Tibial artery (tissue), 4 donors: Measurements from ENCODE around the gene SLC22A16.

Experiments
- DNase-seq, 2 donors: peaks; one replicate each; pipeline ENCODE4 v3.0.0-alpha.2; 2019
- H3K27ac ChIP-seq, 2 donors: fragments of 200-600 bp; sonication (generic) in 1 of 2; 1 replicate in 1 of 2; 2 replicates in 1 of 2; pipeline ENCODE4 v1.5.1; 2018 to 2019; ENCODE audit warnings: mild to moderate bottlenecking in 1 of 2
- H3K27me3 ChIP-seq, 2 donors: fragments of 200-600 bp; sonication (generic) in 1 of 2; one replicate each; pipeline versions ENCODE4 v1.5.1 to v1.6.0; 2016 to 2019
- H3K36me3 ChIP-seq, 3 donors: fragments of 200-600 bp; sonication (generic) in 2 of 3; one replicate each; pipeline ENCODE4 v1.5.1; 2016 to 2019; ENCODE audit warnings: mild to moderate bottlenecking in 2 of 3
- H3K4me1 ChIP-seq, 4 donors: fragments of 200-600 bp; sonication (generic) in 2 of 4; 1 replicate in 3 of 4; 2 replicates in 1 of 4; pipeline ENCODE4 v1.5.1; 2016 to 2019
- H3K4me3 ChIP-seq, 2 donors: fragments of 200-600 bp; sonication (generic) in 1 of 2; 1 replicate in 1 of 2; 2 replicates in 1 of 2; pipeline ENCODE4 v1.5.1; 2018 to 2019; ENCODE audit warnings: mild to moderate bottlenecking in 2 of 2
- H3K9me3 ChIP-seq, 3 donors: fragments of 200-600 bp; sonication (generic) in 1 of 3; one replicate each; pipeline ENCODE4 v1.5.1; 2016 to 2019
- CTCF ChIP-seq, 2 experiments: fragments of 200-600 bp in 1 of 2; fragments of 450-650 bp in 1 of 2; IDR thresholded peaks; one replicate each; pipeline ENCODE4 v1.5.1; 2017 to 2019; ENCODE audit warnings: antibody characterized with exemption in 2 of 2, mild to moderate bottlenecking in 1 of 2, moderate library complexity in 1 of 2
- intact Hi-C: fragments of 100-400 bp; cut with DNase I; formaldehyde crosslinking; loops from one replicate; pipeline ENCODE4 v1.15.0; 2023; ENCODE audit warnings: low total_unique reads

Gene SLC22A16

GRCh38 chr6:110394409-110394808 is 82.0 kb downstream of the SLC22A16 start:
- H3K4me1 ChIP-seq: peaks cover 0 to 10% (median 1%) of the 10 kb centered on the region in 4 donors
- no peak for DNase-seq
- intact Hi-C loops: loop anchor here (10.0 kb wide), 1 partner anchor 690 kb away; no protein-coding TSS in a partner anchor
- no peaks in the 10 kb centered on the region for H3K27me3 ChIP-seq
- no peak overlapping the region for H3K27ac ChIP-seq
- H3K9me3 ChIP-seq: no peaks in the 10 kb centered on the region
- TF ChIP-seq CTCF (IDR thresholded peaks at IDR 0.05): no peak
- peaks cover 0 to 6% (median 0%) of the 10 kb centered on the region in 3 donors for H3K36me3 ChIP-seq
- H3K4me3 ChIP-seq: no peak overlapping the region

GRCh38 chr6:110392727-110393126 is 83.7 kb downstream of the SLC22A16 start:
- Histone ChIP-seq H3K4me1 (peaks cover 0 to 7% (median 0%) of the 10 kb centered on the region in 4 donors), H3K27ac (no peak overlapping the region), H3K27me3 (no peaks in the 10 kb centered on the region), H3K36me3 (peaks cover 0 to 6% (median 0%) of the 10 kb centered on the region in 3 donors), H3K4me3 (no peak overlapping the region), H3K9me3 (no peaks in the 10 kb centered on the region)
- no peak for DNase-seq
- TF ChIP-seq CTCF (IDR thresholded peaks at IDR 0.05): no peak
- intact Hi-C loops: loop anchor here (10.0 kb wide), 1 partner anchor 688 kb away; no protein-coding TSS in a partner anchor

- Histone ChIP-seq H3K36me3 (peaks cover 0 to 6% (median 0%) of the 10 kb centered on the region in 3 donors), H3K27me3 (no peaks in the 10 kb centered on the region), H3K27ac (no peak overlapping the region), H3K4me3 (no peak overlapping the region), H3K9me3 (no peaks in the 10 kb centered on the region), H3K4me1 (peaks cover 0 to 5% (median 0%) of the 10 kb centered on the region in 4 donors)
- intact Hi-C loops: loop anchor here (2.0 to 10.0 kb wide), 2 partner anchors 212 to 686 kb away; partner anchors contain the start of gene WASF1
- no peak for TF ChIP-seq CTCF (IDR thresholded peaks at IDR 0.05)
- DNase-seq: no peak
These were observed 86.0 kb downstream of the SLC22A16 start for GRCh38 chr6:110390404-110390803.

- no peaks in the 10 kb centered on the region for H3K9me3 ChIP-seq
- H3K4me1 ChIP-seq: no peaks in the 10 kb centered on the region
- DNase-seq: no peak
- H3K27me3 ChIP-seq: no peaks in the 10 kb centered on the region
- intact Hi-C loops: loop anchor here (2.0 to 10.0 kb wide), 2 partner anchors 211 to 685 kb away; partner anchors contain the start of gene WASF1
- TF ChIP-seq CTCF (IDR thresholded peaks at IDR 0.05): no peak
- no peak overlapping the region for H3K4me3 ChIP-seq
- peaks cover 0 to 6% (median 0%) of the 10 kb centered on the region in 3 donors for H3K36me3 ChIP-seq
- H3K27ac ChIP-seq: no peak overlapping the region
These were observed 86.6 kb downstream of the SLC22A16 start for GRCh38 chr6:110389689-110390382.

GRCh38 chr6:110387986-110388385 is 88.4 kb downstream of the SLC22A16 start:
- no peak for TF ChIP-seq CTCF (IDR thresholded peaks at IDR 0.05)
- intact Hi-C loops: no loop called here
- H3K4me3 ChIP-seq: no peak overlapping the region

More at GRCh38 chr6:110387986-110388385, 88.4 kb downstream of the SLC22A16 start:
- peaks cover 0 to 6% (median 0%) of the 10 kb centered on the region in 3 donors for H3K36me3 ChIP-seq
- H3K4me1 ChIP-seq: no peaks in the 10 kb centered on the region
- no peak overlapping the region for H3K27ac ChIP-seq
- H3K9me3 ChIP-seq: no peaks in the 10 kb centered on the region
- DNase-seq: no peak
- no peaks in the 10 kb centered on the region for H3K27me3 ChIP-seq
